Naive thymus-derived CD4-positive, alpha-beta T cell (primary cell): ENCODE measurements around the gene BAMBI. TPM values are rescaled to one million over a fixed set of nuclear protein-coding genes. Genes with fewer than 3 reads are reported as not detected.
A peak's percentile ranks its signal among the peaks of the same experiment; 100 is the strongest.

Experiments
- ATAC-seq: fragments of 150-1000 bp; cut with Tn5 transposase; 2 replicates; pipeline ENCODE4 v1.10.0; 2021; ENCODE audit warnings: mild to moderate bottlenecking, moderate library complexity
- CTCF ChIA-PET: fragments of 350-600 bp; sonication (Branson Sonifier 250); formaldehyde crosslinking; loops from one replicate; lab custom pipeline; 2021; ENCODE audit warnings: antibody characterized with exemption; lab: Charles Lee
- POLR2A ChIA-PET: fragments of 350-600 bp; sonication (Branson Sonifier 250); formaldehyde crosslinking; loops from one replicate; lab custom pipeline; 2021; ENCODE audit warnings: antibody characterized with exemption, inconsistent platforms; lab: Charles Lee
- DNase-seq, 9 donors: peaks; one replicate each; pipeline versions ENCODE4 v3.0.0 to v3.0.0-alpha.2; 2020 to 2022; ENCODE audit warnings: mixed read lengths in 1 of 9
- H3K27ac ChIP-seq: one replicate; pipeline ENCODE4 v1.7.0; 2013; ENCODE audit warnings: mild to moderate bottlenecking, low read depth, low read length, moderate library complexity
- H3K27me3 ChIP-seq, 2 donors: one replicate each; pipeline ENCODE4 v1.7.0; 2013; ENCODE audit warnings: low read length in 2 of 2, mild to moderate bottlenecking in 2 of 2, moderate library complexity in 2 of 2; ENCODE audit not compliant: control insufficient read depth in 2 of 2, insufficient read depth in 2 of 2
- H3K36me3 ChIP-seq, 3 experiments: 1 replicate in 2 of 3; 2 replicates in 1 of 3; pipeline ENCODE4 v1.7.0; 2013; ENCODE audit warnings: low read length in 3 of 3, mild to moderate bottlenecking in 3 of 3, moderate library complexity in 1 of 3; ENCODE audit not compliant: insufficient read depth in 3 of 3, control insufficient read depth in 2 of 3
- H3K4me1 ChIP-seq, 2 donors: one replicate each; pipeline ENCODE4 v1.7.0; 2013; ENCODE audit warnings: low read length in 2 of 2, mild to moderate bottlenecking in 2 of 2, moderate library complexity in 1 of 2; ENCODE audit not compliant: control insufficient read depth in 2 of 2, insufficient read depth in 2 of 2
- H3K4me3 ChIP-seq: 2 replicates; pipeline ENCODE4 v1.7.0; 2013; ENCODE audit warnings: mild to moderate bottlenecking, low read length
- H3K9me3 ChIP-seq, 3 experiments: 1 replicate in 2 of 3; 2 replicates in 1 of 3; pipeline ENCODE4 v1.7.0; 2013; ENCODE audit warnings: low read length in 3 of 3; ENCODE audit not compliant: control insufficient read depth in 2 of 3
- H3K27ac Mint-ChIP-seq, 9 donors: one replicate each; pipeline ENCODE4 v1.8.0; 2020 to 2022; ENCODE audit warnings: mixed read lengths in 9 of 9, mild to moderate bottlenecking in 8 of 9, moderate library complexity in 5 of 9, inconsistent platforms in 2 of 9
- H3K27me3 Mint-ChIP-seq, 5 donors: one replicate each; pipeline ENCODE4 v1.8.0; 2021 to 2022; ENCODE audit warnings: mixed read lengths in 5 of 5, mild to moderate bottlenecking in 1 of 5
- H3K36me3 Mint-ChIP-seq, 5 donors: one replicate each; pipeline ENCODE4 v1.8.0; 2020 to 2022; ENCODE audit warnings: mixed read lengths in 5 of 5, mild to moderate bottlenecking in 3 of 5, inconsistent platforms in 1 of 5
- H3K4me1 Mint-ChIP-seq, 7 donors: one replicate each; pipeline ENCODE4 v1.8.0; 2020 to 2022; ENCODE audit warnings: mixed read lengths in 7 of 7, mild to moderate bottlenecking in 3 of 7, inconsistent platforms in 1 of 7
- H3K4me3 Mint-ChIP-seq, 10 donors: one replicate each; pipeline ENCODE4 v1.8.0; 2020 to 2022; ENCODE audit warnings: mild to moderate bottlenecking in 10 of 10, mixed read lengths in 10 of 10, moderate library complexity in 6 of 10, inconsistent platforms in 2 of 10
- H3K9me3 Mint-ChIP-seq, 11 donors: one replicate each; pipeline ENCODE4 v1.8.0; 2020 to 2022; ENCODE audit warnings: mixed read lengths in 11 of 11, mild to moderate bottlenecking in 4 of 11, inconsistent platforms in 1 of 11, moderate library complexity in 1 of 11
- intact Hi-C, 2 donors: fragments of 100-400 bp; cut with micrococcal nuclease; formaldehyde crosslinking; loops; one replicate each; pipeline ENCODE4 v1.15.1; 2023
- polyA plus RNA-seq, 2 donors: library from polyadenylated mRNA; unstranded; fragments of 300-500 nt; fragmentation: Illumina TruSeq; gene quantifications; one replicate each; pipeline ENCODE4 v1.2.3, GENCODE V29; 2021
- total RNA-seq, 6 experiments: library from RNA in 5 of 6; stranded (reverse) in 5 of 6; gene quantifications; 1 replicate in 5 of 6; 2 replicates in 1 of 6; pipeline ENCODE4 v1.2.3 and lab custom pipeline; 2021 to 2026

Gene BAMBI
- total and polyA plus RNA-seq, 7 experiments from 2014 or later: 0.12 to 1.6 (median 0.80) TPM; not detected in 3

DNA sequence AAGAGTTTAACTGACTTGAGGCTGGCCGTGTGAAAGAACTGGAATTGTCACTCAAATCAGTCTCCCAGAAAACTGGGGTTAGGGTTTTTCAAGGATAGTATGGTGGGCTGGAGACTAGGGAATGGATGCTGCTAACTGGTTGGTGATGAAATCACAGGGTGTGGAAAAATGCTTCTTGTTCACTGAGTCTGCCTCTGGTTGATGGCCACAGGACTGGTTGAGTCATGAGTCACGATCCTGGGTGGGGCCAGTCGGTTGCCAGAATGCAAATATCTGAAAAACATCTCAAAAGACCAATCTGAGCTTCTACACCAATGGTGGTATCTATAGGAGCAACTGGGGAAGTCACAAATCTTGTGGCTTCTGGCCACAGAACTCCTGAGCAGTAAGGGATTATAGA, 16.3 kb upstream of the BAMBI start:
- DNase-seq (no peak), ATAC-seq (no peak)
- peaks cover 18 to 25% (median 24%) of the 10 kb centered on the region in 5 donors for H3K27me3 Mint-ChIP-seq
- no peaks in the 10 kb centered on the region for H3K4me1 ChIP-seq
- H3K27ac Mint-ChIP-seq: peak overlapping the region in 1 of 9 donors; percentile 57
- ChIA-PET POLR2A (no interaction called here), CTCF (no interaction called here)
- H3K27ac ChIP-seq: no peak overlapping the region
- no peaks in the 10 kb centered on the region for H3K36me3 ChIP-seq
- no peaks in the 10 kb centered on the region for H3K9me3 Mint-ChIP-seq
- no peaks in the 10 kb centered on the region for H3K9me3 ChIP-seq
- peaks cover 0 to 3% (median 0%) of the 10 kb centered on the region in 7 donors for H3K4me1 Mint-ChIP-seq
- no peaks in the 10 kb centered on the region for H3K27me3 ChIP-seq
- H3K4me3 Mint-ChIP-seq: no peak overlapping the region
- intact Hi-C loops: loop anchor here in 1 of 2 donors (5.0 kb wide), 1 partner anchor 229 kb away; no protein-coding TSS in a partner anchor
- H3K4me3 ChIP-seq: no peak overlapping the region
- H3K36me3 Mint-ChIP-seq: no peaks in the 10 kb centered on the region

DNA sequence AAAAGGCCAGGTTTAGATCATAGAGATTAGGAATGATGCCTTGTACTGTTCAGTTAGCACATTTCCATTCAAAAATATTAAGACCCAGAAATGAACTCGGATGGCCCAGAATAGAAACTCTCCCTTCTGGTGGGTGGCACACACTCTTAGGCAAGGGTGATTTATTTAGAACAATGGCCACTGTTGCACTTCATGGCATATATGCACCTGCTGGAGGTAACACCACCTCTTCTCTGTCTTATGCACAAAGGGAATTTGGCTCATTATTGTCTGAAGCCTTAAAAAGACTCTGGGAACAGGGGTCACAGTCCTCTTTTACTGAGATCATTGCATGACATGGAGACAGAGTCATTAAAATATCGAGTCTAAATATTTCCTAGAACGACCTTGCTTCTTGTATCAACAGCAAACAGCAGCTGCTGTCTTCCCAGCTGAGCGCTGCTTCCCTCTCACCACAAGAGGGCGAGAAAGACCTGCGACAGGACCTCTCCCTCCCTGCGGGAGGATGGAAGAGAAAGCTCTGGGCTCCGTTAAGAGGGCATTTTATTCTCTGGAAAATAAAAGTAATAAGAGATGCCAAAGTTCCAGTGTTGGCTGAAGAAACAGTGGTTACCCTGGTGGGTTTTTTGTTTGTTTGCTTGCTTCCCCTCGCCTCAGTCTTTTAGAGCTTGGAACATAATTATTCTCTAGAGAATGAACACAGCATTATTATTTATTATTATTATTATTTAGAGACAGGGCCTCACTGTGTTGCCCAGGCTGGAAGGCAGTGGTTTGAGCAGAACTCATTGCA, 13.5 kb upstream of the BAMBI start:
- Mint-ChIP-seq H3K27ac (no peak overlapping the region), H3K9me3 (no peaks in the 10 kb centered on the region), H3K4me3 (no peak overlapping the region), H3K36me3 (no peaks in the 10 kb centered on the region), H3K27me3 (peaks cover 45 to 50% (median 49%) of the 10 kb centered on the region in 5 donors), H3K4me1 (peaks cover 5 to 11% (median 7%) of the 10 kb centered on the region in 7 donors)
- CTCF ChIA-PET: interaction anchor here (0.6 to 1.1 kb wide), 8 partner anchors 10 to 1346 kb away, joined by 3 to 4 read pairs (median 3); no protein-coding TSS in a partner anchor
- intact Hi-C loops: loop anchor here (1.0 to 5.0 kb wide), 8 partner anchors 14 to 833 kb away; partner anchors contain the start of gene BAMBI (in 1 of the 2)
- Histone ChIP-seq H3K4me3 (no peak overlapping the region), H3K36me3 (no peaks in the 10 kb centered on the region), H3K27ac (no peak overlapping the region), H3K27me3 (peaks cover 0 to 8% of the 10 kb centered on the region in 2 donors), H3K9me3 (no peaks in the 10 kb centered on the region), H3K4me1 (peaks cover 0 to 5% of the 10 kb centered on the region in 2 donors)
- POLR2A ChIA-PET: no interaction called here
- DNase-seq: peak; percentile 33 to 67 (median 58)
- peak; percentile 89 for ATAC-seq

DNA sequence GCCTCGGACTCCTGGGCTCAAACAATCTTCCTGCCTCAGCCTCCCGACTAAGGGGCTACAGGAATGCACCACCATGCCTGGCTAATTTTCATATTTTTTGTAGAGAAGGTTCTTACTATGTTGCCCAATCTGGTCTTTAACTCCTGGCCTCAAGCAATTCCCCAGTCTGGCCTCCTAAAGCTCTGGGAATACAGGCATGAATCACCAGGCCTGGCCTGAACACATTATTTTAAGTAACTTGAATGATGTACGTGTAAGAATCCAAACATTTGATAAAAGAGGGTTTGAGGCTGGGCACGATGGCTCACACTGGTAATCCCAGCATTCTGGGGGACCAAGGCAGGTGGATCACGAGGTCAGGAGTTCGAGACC, 13.0 kb upstream of the BAMBI start:
- ChIA-PET CTCF (interaction anchor here (0.6 to 1.1 kb wide), 7 partner anchors 11 to 1346 kb away, joined by 3 to 4 read pairs (median 3); no protein-coding TSS in a partner anchor), POLR2A (no interaction called here)
- Mint-ChIP-seq H3K4me3 (no peak overlapping the region), H3K4me1 (peaks cover 6 to 17% (median 13%) of the 10 kb centered on the region in 7 donors), H3K36me3 (no peaks in the 10 kb centered on the region), H3K27me3 (peaks cover 51 to 56% (median 55%) of the 10 kb centered on the region in 5 donors), H3K9me3 (peaks cover 0 to 2% (median 0%) of the 10 kb centered on the region in 11 donors), H3K27ac (no peak overlapping the region)
- Histone ChIP-seq H3K9me3 (no peaks in the 10 kb centered on the region), H3K27ac (no peak overlapping the region), H3K27me3 (peaks cover 0 to 8% of the 10 kb centered on the region in 2 donors), H3K4me1 (peaks cover 0 to 10% of the 10 kb centered on the region in 2 donors), H3K36me3 (no peaks in the 10 kb centered on the region), H3K4me3 (no peak overlapping the region)
- DNase-seq (no peak), ATAC-seq (no peak)
- intact Hi-C loops: loop anchor here (1.0 to 5.0 kb wide), 7 partner anchors 13 to 832 kb away; partner anchors contain the start of gene BAMBI (in 1 of the 2)

DNA sequence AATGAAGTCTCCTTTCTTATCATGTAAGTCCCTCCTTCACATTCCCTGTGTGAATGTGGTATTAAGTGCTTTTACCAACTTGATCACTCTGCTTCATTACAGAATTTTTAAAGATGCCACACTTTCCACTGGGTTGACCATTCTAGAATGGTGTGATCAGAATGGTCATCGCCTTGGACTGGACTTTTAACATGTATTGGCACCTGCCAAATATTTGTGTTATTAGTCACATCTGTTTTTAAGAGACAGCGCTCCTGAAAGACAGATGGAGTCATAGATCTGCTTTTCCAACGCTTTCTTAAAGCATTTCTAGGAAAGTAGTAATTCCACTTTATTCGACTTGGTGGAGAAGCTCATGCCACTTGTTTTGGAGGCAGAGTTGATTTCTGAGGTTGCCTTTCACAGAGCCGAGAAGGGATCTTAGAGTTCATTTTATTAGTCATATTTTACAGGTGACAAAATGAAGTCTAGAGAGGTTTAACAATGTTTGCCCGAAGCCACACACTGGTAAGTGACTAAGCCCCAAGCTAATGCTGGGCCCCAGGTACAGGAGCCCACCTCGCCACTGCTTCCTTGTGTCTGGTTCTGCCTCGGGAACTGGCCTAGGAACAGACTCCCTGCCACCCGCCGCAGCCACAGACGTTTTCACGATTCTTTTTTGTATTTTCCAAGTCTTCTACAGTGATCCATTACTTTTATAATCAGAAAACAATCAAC, 10.4 kb upstream of the BAMBI start:
- no peaks in the 10 kb centered on the region for H3K36me3 Mint-ChIP-seq
- ATAC-seq (no peak), DNase-seq (no peak)
- no peaks in the 10 kb centered on the region for H3K36me3 ChIP-seq
- peaks cover 6 to 19% (median 15%) of the 10 kb centered on the region in 7 donors for H3K4me1 Mint-ChIP-seq
- H3K27me3 Mint-ChIP-seq: peaks cover 63 to 71% (median 68%) of the 10 kb centered on the region in 5 donors
- CTCF ChIA-PET: no interaction called here
- peaks cover 0 to 10% of the 10 kb centered on the region in 2 donors for H3K4me1 ChIP-seq
- H3K9me3 ChIP-seq: no peaks in the 10 kb centered on the region
- peaks cover 0 to 2% (median 0%) of the 10 kb centered on the region in 11 donors for H3K9me3 Mint-ChIP-seq
- no peak overlapping the region for H3K4me3 ChIP-seq
- H3K27ac Mint-ChIP-seq: no peak overlapping the region
- no peak overlapping the region for H3K4me3 Mint-ChIP-seq
- intact Hi-C loops: no loop called here
- H3K27me3 ChIP-seq: peaks cover 0 to 8% of the 10 kb centered on the region in 2 donors
- no peak overlapping the region for H3K27ac ChIP-seq
- POLR2A ChIA-PET: no interaction called here

GRCh38 chr10:28668363-28669226, 8.7 kb upstream of the BAMBI start:
- CTCF ChIA-PET: no interaction called here

More at GRCh38 chr10:28668363-28669226, 8.7 kb upstream of the BAMBI start:
- Histone ChIP-seq H3K4me1 (peaks cover 0 to 10% of the 10 kb centered on the region in 2 donors), H3K27me3 (peaks cover 0 to 8% of the 10 kb centered on the region in 2 donors), H3K9me3 (no peaks in the 10 kb centered on the region), H3K4me3 (no peak overlapping the region), H3K36me3 (no peaks in the 10 kb centered on the region), H3K27ac (no peak overlapping the region)
- no peaks in the 10 kb centered on the region for H3K36me3 Mint-ChIP-seq
- POLR2A ChIA-PET: no interaction called here
- DNase-seq: peak in 3 of 9 donors; percentile 40 to 57 (median 48)
- H3K4me3 Mint-ChIP-seq: peak overlapping the region; percentile 40 to 81 (median 76)
- peak; percentile 67 for ATAC-seq
- H3K27me3 Mint-ChIP-seq: peaks cover 63 to 80% (median 72%) of the 10 kb centered on the region in 5 donors
- peaks cover 6 to 19% (median 15%) of the 10 kb centered on the region in 7 donors for H3K4me1 Mint-ChIP-seq
- H3K27ac Mint-ChIP-seq: peak overlapping the region in 2 of 9 donors; percentile 23 to 48
- intact Hi-C loops: loop anchor here in 1 of 2 donors (1.0 kb wide), 1 partner anchor 9 kb away; the partner anchor contains the start of gene BAMBI
- peaks cover 0 to 2% (median 0%) of the 10 kb centered on the region in 11 donors for H3K9me3 Mint-ChIP-seq
